ENCODE measurements around the gene PIGC. TPM values are rescaled to one million over a fixed set of nuclear protein-coding genes. Genes with fewer than 3 reads are reported as not detected.

Gene PIGC
- total and polyA plus RNA-seq, 2 donors (not counting 3 experiments of a cell fraction or from before 2014, with no cell fraction given) = 16.1 to 25.8 TPM

DNA sequence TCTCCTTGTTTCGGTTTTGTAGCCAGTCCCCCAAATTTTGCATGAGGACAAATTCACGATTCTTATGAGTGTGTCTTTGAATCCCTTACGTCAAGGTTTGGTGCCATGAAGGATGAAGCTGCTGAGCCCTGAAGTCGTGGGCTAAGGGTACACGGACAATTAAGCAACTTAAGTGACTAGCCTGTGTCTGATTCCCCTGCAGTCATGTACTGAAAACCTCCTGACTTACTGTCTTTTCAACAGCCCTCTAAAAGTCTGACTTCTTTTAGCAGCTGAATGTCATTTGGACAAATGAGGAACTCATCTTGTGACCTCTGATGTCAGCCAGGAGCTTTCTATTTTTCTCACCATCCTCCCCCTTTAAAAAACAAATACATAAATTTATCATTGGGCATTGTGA, 50.5 kb downstream of the PIGC start:
- H3K9me3 ChIP-seq (replicated peaks; ENCODE audit: control insufficient read depth, insufficient read depth, low read length) = no peaks in the 10 kb centered on the region
- H3K9ac ChIP-seq (replicated peaks; ENCODE audit: extremely low read depth, insufficient read depth, low read length) = no peak overlapping the region
- CTCF ChIA-PET = no interaction called here
- no peaks in the 10 kb centered on the region for H3K36me3 ChIP-seq (ENCODE audit: control insufficient read depth in 2 of 2, extremely low read depth in 1 of 2, insufficient read depth in 2 of 2, low read length in 2 of 2)
- no peaks in the 10 kb centered on the region for H4K20me1 ChIP-seq (replicated peaks; ENCODE audit: control insufficient read depth, extremely low read depth, insufficient read depth, low read length)
- H3K79me2 ChIP-seq (ENCODE audit: control insufficient read depth, insufficient read depth, low read length) = no peaks in the 10 kb centered on the region
- FAIRE-seq (no peak), DNase-seq (ENCODE audit: low read depth, low spot score) (no peak)
- no peaks in the 10 kb centered on the region for H3K9me1 ChIP-seq (replicated peaks; ENCODE audit: control insufficient read depth, extremely low read depth, insufficient read depth, low read length)
- dilution Hi-C loops (cut with MboI; ENCODE audit: extremely low pct_ligation_motif_present, low sequenced_read_pairs) = no loop called here
- peaks cover 19% of the 10 kb centered on the region for H3K4me1 ChIP-seq (ENCODE audit: control insufficient read depth, extremely low read depth, insufficient read depth, low read length)
- POLR2A ChIA-PET = no interaction called here
- no peak overlapping the region for H3K4me3 ChIP-seq (replicated peaks in 1 of 3; ENCODE audit: insufficient read depth in 1 of 3, low read depth in 1 of 3, low read length in 3 of 3)
- no peak overlapping the region for H2AFZ ChIP-seq (ENCODE audit: low read depth, low read length)
- intact Hi-C loops (cut with micrococcal nuclease) = no loop called here
- H3K27me3 ChIP-seq (ENCODE audit: control insufficient read depth in 2 of 2, insufficient read depth in 2 of 2, low read length in 2 of 2) = no peaks in the 10 kb centered on the region
- no peak overlapping the region for H3K4me2 ChIP-seq (ENCODE audit: insufficient read depth, low read length)
- no TSS peak for BruUV-seq (replicated peaks)
- H3K27ac ChIP-seq (ENCODE audit: insufficient read depth, low read depth, low read length) = no peak overlapping the region
- no peak for TF ChIP-seq MYC (IDR thresholded peaks at IDR 0.05; ENCODE audit: low read depth, low read length)
- TF ChIP-seq EZH2 (IDR thresholded peaks at IDR 0.05; ENCODE audit: borderline replicate concordance, low read depth, low read length, severe bottlenecking) = no peak
- no peak for TF ChIP-seq JUN (IDR thresholded peaks at IDR 0.05; ENCODE audit: borderline replicate concordance, insufficient read depth, insufficient read length, low read depth)
- no peak for TF ChIP-seq POLR2AphosphoS5 (IDR thresholded peaks at IDR 0.05; ENCODE audit: insufficient read depth, low read depth, low read length)
- TF ChIP-seq GATA2 (IDR thresholded peaks at IDR 0.05; ENCODE audit: insufficient read depth, insufficient read length, low read depth, low read length) = no peak
- TF ChIP-seq, protein P1, sequence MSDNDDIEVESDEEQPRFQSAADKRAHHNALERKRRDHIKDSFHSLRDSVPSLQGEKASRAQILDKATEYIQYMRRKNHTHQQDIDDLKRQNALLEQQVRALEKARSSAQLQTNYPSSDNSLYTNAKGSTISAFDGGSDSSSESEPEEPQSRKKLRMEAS (IDR thresholded peaks at IDR 0.05; ENCODE audit: insufficient read depth, insufficient read length) = no peak
- TF ChIP-seq, protein P2, sequence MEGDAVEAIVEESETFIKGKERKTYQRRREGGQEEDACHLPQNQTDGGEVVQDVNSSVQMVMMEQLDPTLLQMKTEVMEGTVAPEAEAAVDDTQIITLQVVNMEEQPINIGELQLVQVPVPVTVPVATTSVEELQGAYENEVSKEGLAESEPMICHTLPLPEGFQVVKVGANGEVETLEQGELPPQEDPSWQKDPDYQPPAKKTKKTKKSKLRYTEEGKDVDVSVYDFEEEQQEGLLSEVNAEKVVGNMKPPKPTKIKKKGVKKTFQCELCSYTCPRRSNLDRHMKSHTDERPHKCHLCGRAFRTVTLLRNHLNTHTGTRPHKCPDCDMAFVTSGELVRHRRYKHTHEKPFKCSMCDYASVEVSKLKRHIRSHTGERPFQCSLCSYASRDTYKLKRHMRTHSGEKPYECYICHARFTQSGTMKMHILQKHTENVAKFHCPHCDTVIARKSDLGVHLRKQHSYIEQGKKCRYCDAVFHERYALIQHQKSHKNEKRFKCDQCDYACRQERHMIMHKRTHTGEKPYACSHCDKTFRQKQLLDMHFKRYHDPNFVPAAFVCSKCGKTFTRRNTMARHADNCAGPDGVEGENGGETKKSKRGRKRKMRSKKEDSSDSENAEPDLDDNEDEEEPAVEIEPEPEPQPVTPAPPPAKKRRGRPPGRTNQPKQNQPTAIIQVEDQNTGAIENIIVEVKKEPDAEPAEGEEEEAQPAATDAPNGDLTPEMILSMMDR (IDR thresholded peaks at IDR 0.05; ENCODE audit: extremely low read depth in 1 of 2, insufficient read depth in 1 of 2, low read depth in 1 of 2, low read length in 2 of 2) = no peak
- no peak for TF ChIP-seq POLR2A (IDR thresholded peaks at IDR 0.05; ENCODE audit: low read depth, low read length)
- TF ChIP-seq FOS (IDR thresholded peaks at IDR 0.05; ENCODE audit: borderline replicate concordance, insufficient read depth, low read length) = no peak
